Testis (tissue), 2 donors: ENCODE results near the gene CRYGS.

Experiments used
- CTCF ChIP-seq, 3 experiments: fragments of 450-650 bp in 2 of 3; fragments of 200-600 bp in 1 of 3; sonication (generic) in 1 of 3; IDR thresholded peaks; one replicate each; pipeline ENCODE4 v1.5.1; 2016 to 2019; ENCODE audit warnings: antibody characterized with exemption in 3 of 3, mild to moderate bottlenecking in 2 of 3, moderate library complexity in 1 of 3
- POLR2A ChIP-seq: fragments of 450-650 bp; IDR thresholded peaks from one replicate; pipeline ENCODE4 v1.6.1; 2017; ENCODE audit warnings: antibody characterized with exemption, mild to moderate bottlenecking, moderate library complexity

DNA sequence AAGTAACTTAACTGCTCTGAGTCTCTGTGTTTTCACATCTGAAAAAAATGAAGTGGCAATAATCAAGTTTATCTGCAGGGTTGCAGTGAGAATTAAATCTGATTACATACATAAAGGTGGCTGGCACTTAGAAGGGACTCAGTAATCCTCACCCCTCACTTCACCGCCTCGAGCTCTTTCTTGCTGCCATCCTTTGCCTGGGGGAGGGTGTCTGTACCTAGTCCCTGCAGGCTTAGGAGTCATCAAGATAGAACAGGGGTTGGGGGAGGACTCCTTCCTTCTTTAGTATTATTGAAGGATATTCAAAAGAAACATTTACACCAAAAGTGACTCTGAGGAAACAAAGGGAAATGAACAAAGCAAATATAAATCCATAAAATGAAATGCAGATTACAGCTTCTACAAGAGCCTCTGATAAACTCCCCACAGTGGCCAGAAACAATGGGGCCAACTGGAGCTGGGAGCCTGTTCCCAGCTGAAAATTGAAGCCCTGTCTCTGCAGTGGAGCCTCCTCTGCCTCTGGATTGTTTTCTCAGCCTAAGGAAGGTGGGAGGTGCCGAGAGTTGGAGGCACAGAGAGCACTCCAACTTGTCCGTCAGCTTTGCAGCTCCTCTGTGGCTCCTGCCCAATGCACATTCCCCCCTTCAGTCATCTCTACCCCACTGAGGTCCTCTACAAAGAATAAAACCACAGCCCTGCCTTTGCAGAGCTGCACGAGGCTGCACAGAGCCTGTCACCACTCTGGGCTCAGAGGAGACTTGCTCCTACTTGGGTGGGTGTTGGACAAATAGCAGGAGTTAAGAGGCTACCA, 41.8 kb downstream of the CRYGS start:
- TF ChIP-seq POLR2A = no peak
- no peak for TF ChIP-seq CTCF (IDR thresholded peaks at IDR 0.05)
